HepG2 (cell line): ENCODE results near the gene BIRC5. TPM values are rescaled to one million over a fixed set of nuclear protein-coding genes. Genes with fewer than 3 reads are reported as not detected.
A peak's percentile ranks its signal among the peaks of the same experiment; 100 is the strongest.

Experiments
- BCL3 ChIP-seq: sonication (generic); formaldehyde crosslinking; IDR thresholded peaks from 2 replicates; pipeline ENCODE4 v1.5.1; 2020; ENCODE audit warnings: mild to moderate bottlenecking, missing genetic modification reagents, moderate library complexity
- CHCHD3 ChIP-seq: sonication (generic); formaldehyde crosslinking; IDR thresholded peaks from 2 replicates; pipeline ENCODE4 v1.8.0; 2022; ENCODE audit warnings: mild to moderate bottlenecking, missing genetic modification reagents, moderate library complexity
- MNT ChIP-seq: fragments of 450-650 bp; IDR thresholded peaks from 2 replicates; pipeline ENCODE4 v1.6.1; 2016
- MTF2 ChIP-seq: sonication (generic); formaldehyde crosslinking; IDR thresholded peaks from 2 replicates; pipeline ENCODE4 v1.5.0; 2020; ENCODE audit warnings: missing genetic modification reagents, borderline replicate concordance
- MXD1 ChIP-seq: sonication (generic); formaldehyde crosslinking; IDR thresholded peaks from 2 replicates; pipeline ENCODE4 v1.4.0; 2020; ENCODE audit warnings: mild to moderate bottlenecking, missing genetic modification reagents
- POGZ ChIP-seq: sonication (generic); formaldehyde crosslinking; IDR thresholded peaks from 2 replicates; pipeline ENCODE4 v1.4.0; 2020; ENCODE audit warnings: mild to moderate bottlenecking, missing genetic modification reagents
- POLR2G ChIP-seq: fragments of 200-400 bp; formaldehyde crosslinking; IDR thresholded peaks from 2 replicates; pipeline ENCODE4 v1.6.1; 2018; ENCODE audit warnings: mild to moderate bottlenecking, low read depth, low read length, moderate library complexity
- ZBTB38 ChIP-seq: sonication (generic); formaldehyde crosslinking; IDR thresholded peaks from 2 replicates; pipeline ENCODE4 v1.5.1; 2020; ENCODE audit warnings: mild to moderate bottlenecking, missing genetic modification reagents
- ZFP62 ChIP-seq: sonication (generic); formaldehyde crosslinking; IDR thresholded peaks from 2 replicates; pipeline ENCODE4 v1.4.0; 2020; ENCODE audit warnings: missing genetic modification reagents
- ZNF318 ChIP-seq: sonication (generic); formaldehyde crosslinking; IDR thresholded peaks from 2 replicates; pipeline ENCODE4 v1.4.0; 2020; ENCODE audit warnings: mild to moderate bottlenecking, missing genetic modification reagents
- ZNF574 ChIP-seq: sonication (generic); formaldehyde crosslinking; IDR thresholded peaks from 2 replicates; pipeline ENCODE4 v1.4.0; 2020; ENCODE audit warnings: missing genetic modification reagents
- polyA plus RNA-seq, 8 experiments: library from polyadenylated mRNA; depleted of rRNA in 3 of 8; stranded (reverse) in 7 of 8; unstranded in 1 of 8; fragments of >200 nt; fragmentation: Illumina TruSeq in 4 of 8; extraction: Trizol in 4 of 8; gene quantifications; 2 replicates each; pipeline versions ENCODE4 v1.2.1 to v1.2.3, GENCODE V29; 2011 to 2016; ENCODE audit warnings: low read depth in 4 of 8, missing spikeins in 1 of 8, mixed read lengths in 1 of 8; ENCODE audit not compliant: insufficient read depth in 1 of 8
- total RNA-seq, 5 experiments: library from RNA; depleted of rRNA; stranded (reverse); fragments of >200 nt; fragmentation: Illumina TruSeq; extraction: Trizol; gene quantifications; 2 replicates each; pipeline ENCODE4 v1.2.3, GENCODE V29; 2016; ENCODE audit warnings: low read depth in 1 of 5

BIRC5 gene
- total and polyA plus RNA-seq, 2 of the 13 experiments (the other 11 are each of a cell fraction or from before 2014, with no cell fraction given) = 30.3 to 135 TPM

GRCh38 chr17:78253946-78254672, 40.1 kb downstream of the BIRC5 start (continued):
- TF ChIP-seq ZNF318 (CRISPR knock-in tag) = no peak; the same call in 1 of the 2 replicates
- TF ChIP-seq MXD1 = peak; percentile 97
- TF ChIP-seq MTF2 (CRISPR knock-in tag) = 0 out of 2 replicates have a peak, but pooled peaks have one; percentile 19
- TF ChIP-seq CHCHD3 (CRISPR knock-in tag) = peak; percentile 6; the same call in 1 of the 2 replicates
- peak; percentile 94 for TF ChIP-seq ZNF574
- peak; percentile 96 for TF ChIP-seq BCL3 (CRISPR knock-in tag)
- TF ChIP-seq ZBTB38 (CRISPR knock-in tag) = peak; percentile 32; the same call in 1 of the 2 replicates
- TF ChIP-seq POLR2G = peak; percentile 82
- peak; percentile 73; the same call in 1 of the 2 replicates for TF ChIP-seq POGZ
- TF ChIP-seq ZFP62 = 0 out of 2 replicates have a peak, but pooled peaks have one; percentile 40
- peak; percentile 43; the same call in 1 of the 2 replicates for TF ChIP-seq MNT
